H1 (cell line): ENCODE results near the gene VMO1. TPM values are rescaled to one million over a fixed set of nuclear protein-coding genes. Genes with fewer than 3 reads are reported as not detected.

Experiments used
- CTCF ChIA-PET: fragments of 300-600 bp; sonication (Branson Sonifier 250); formaldehyde crosslinking; loops from one replicate; lab custom pipeline; 2021; ENCODE audit not compliant: partially characterized antibody; lab: Charles Lee
- POLR2A ChIA-PET: fragments of 300-600 bp; sonication (Branson Sonifier 250); formaldehyde crosslinking; loops from one replicate; lab custom pipeline; 2021; ENCODE audit warnings: inconsistent platforms; ENCODE audit not compliant: partially characterized antibody; lab: Charles Lee
- DNase-seq, 2 experiments: peaks; one replicate each; pipeline versions ENCODE4 v3.0.0 to v3.0.0-alpha.2; 2010 to 2022; ENCODE audit warnings: low spot score in 2 of 2, low read depth in 1 of 2, mixed read lengths in 1 of 2
- FAIRE-seq: peaks from 2 replicates; lab custom pipeline; 2011; peaks lifted over from hg19 to GRCh38; lab: Jason Lieb, UNC
- H2AFZ ChIP-seq: 2 replicates; pipeline ENCODE4 v1.8.1; 2012; ENCODE audit warnings: low read length, inconsistent platforms
- H2AK5ac ChIP-seq: 2 replicates; pipeline ENCODE4 v1.6.1; 2013; ENCODE audit warnings: low read depth, low read length
- H2BK120ac ChIP-seq: replicated peaks from 2 replicates; pipeline ENCODE3; 2013; ENCODE audit warnings: low read depth, low read length, inconsistent platforms
- H2BK12ac ChIP-seq: 2 replicates; pipeline ENCODE4 v1.6.1; 2013; ENCODE audit warnings: low read depth, low read length
- H2BK15ac ChIP-seq: 2 replicates; pipeline ENCODE4 v1.6.1; 2013; ENCODE audit warnings: low read length
- H2BK20ac ChIP-seq: 2 replicates; pipeline ENCODE4 v1.6.1; 2013; ENCODE audit warnings: low read length
- H2BK5ac ChIP-seq: 2 replicates; pipeline ENCODE4 v1.6.1; 2013; ENCODE audit warnings: low read depth, low read length
- H3K14ac ChIP-seq: 2 replicates; pipeline ENCODE4 v1.6.1; 2013; ENCODE audit warnings: inconsistent platforms; ENCODE audit not compliant: insufficient read length
- H3K18ac ChIP-seq: 2 replicates; pipeline ENCODE4 v1.6.1; 2013; ENCODE audit warnings: low read length; ENCODE audit errors: extremely low read depth
- H3K23ac ChIP-seq: 2 replicates; pipeline ENCODE4 v1.6.1; 2013; ENCODE audit warnings: inconsistent platforms; ENCODE audit not compliant: insufficient read length
- H3K23me2 ChIP-seq: 2 replicates; pipeline ENCODE4 v1.6.1; 2013; ENCODE audit warnings: low read depth, low read length
- H3K27ac ChIP-seq: 2 replicates; pipeline ENCODE4 v1.6.1; 2011; ENCODE audit warnings: low read depth, low read length, inconsistent platforms
- H3K27me3 ChIP-seq, 4 experiments: replicated peaks in 1 of 4; 1 replicate in 1 of 4; 2 replicates in 3 of 4; pipeline versions ENCODE4 v1.6.1 to v1.8.1; 2011 to 2013; ENCODE audit warnings: low read length in 3 of 4, mild to moderate bottlenecking in 3 of 4, inconsistent platforms in 2 of 4, mixed read lengths in 2 of 4, moderate library complexity in 1 of 4; ENCODE audit not compliant: control insufficient read depth in 3 of 4, insufficient read depth in 3 of 4; ENCODE audit errors: extremely low read depth in 1 of 4
- H3K36me3 ChIP-seq, 4 experiments: 2 replicates each; pipeline versions ENCODE4 v1.6.1 to v1.8.1; 2011 to 2013; ENCODE audit warnings: mild to moderate bottlenecking in 4 of 4, low read length in 3 of 4, moderate library complexity in 2 of 4, control low read depth in 1 of 4, inconsistent platforms in 1 of 4; ENCODE audit not compliant: insufficient read depth in 4 of 4, control insufficient read depth in 2 of 4
- H3K4ac ChIP-seq: replicated peaks from 2 replicates; pipeline ENCODE3; 2013; ENCODE audit warnings: low read length, low read depth, mixed read lengths, inconsistent platforms; ENCODE audit not compliant: insufficient read length
- H3K4me1 ChIP-seq, 4 experiments: replicated peaks in 1 of 4; 1 replicate in 1 of 4; 2 replicates in 3 of 4; pipeline versions ENCODE4 v1.6.1 to v1.8.1; 2011 to 2013; ENCODE audit warnings: low read length in 3 of 4, inconsistent platforms in 2 of 4, mixed read lengths in 1 of 4; ENCODE audit not compliant: insufficient read depth in 4 of 4, control insufficient read depth in 3 of 4
- H3K4me2 ChIP-seq, 2 experiments: 2 replicates each; pipeline versions ENCODE4 v1.6.1 to v1.8.1; 2011 to 2013; ENCODE audit warnings: low read depth in 2 of 2, low read length in 2 of 2, control low read depth in 1 of 2, inconsistent platforms in 1 of 2, mild to moderate bottlenecking in 1 of 2; ENCODE audit not compliant: insufficient read depth in 1 of 2
- H3K4me3 ChIP-seq, 4 experiments: fragments of 200-600, 300-600 bp in 1 of 4; sonication (generic), shearing (Covaris generic), sonication (Bioruptor Twin) in 1 of 4; 2 replicates each; pipeline versions ENCODE4 v1.5.1 to v1.8.1; 2011 to 2016; ENCODE audit warnings: low read length in 4 of 4, low read depth in 3 of 4, control low read depth in 2 of 4, inconsistent platforms in 2 of 4, mild to moderate bottlenecking in 2 of 4, mixed read lengths in 1 of 4, moderate library complexity in 1 of 4; ENCODE audit not compliant: insufficient read depth in 2 of 4; ENCODE audit errors: extremely low read depth in 1 of 4
- H3K56ac ChIP-seq: replicated peaks from 2 replicates; pipeline ENCODE3; 2013; ENCODE audit warnings: low read depth, mild to moderate bottlenecking, mixed read lengths, low read length, inconsistent platforms; ENCODE audit not compliant: insufficient read length
- H3K79me1 ChIP-seq: 2 replicates; pipeline ENCODE4 v1.6.1; 2013; ENCODE audit warnings: low read depth, low read length, control low read depth
- H3K79me2 ChIP-seq, 2 experiments: 2 replicates each; pipeline versions ENCODE4 v1.6.1 to v1.8.1; 2012 to 2013; ENCODE audit warnings: low read length in 2 of 2, mild to moderate bottlenecking in 2 of 2, inconsistent platforms in 1 of 2; ENCODE audit not compliant: insufficient read depth in 2 of 2, control insufficient read depth in 1 of 2
- H3K9ac ChIP-seq, 4 experiments: replicated peaks in 1 of 4; 1 replicate in 1 of 4; 2 replicates in 3 of 4; pipeline versions ENCODE4 v1.6.1 to v1.8.1; 2011 to 2013; ENCODE audit warnings: low read depth in 3 of 4, low read length in 3 of 4, control low read depth in 2 of 4, mild to moderate bottlenecking in 2 of 4, moderate library complexity in 2 of 4, inconsistent platforms in 1 of 4; ENCODE audit errors: extremely low read depth in 1 of 4
- H3K9me3 ChIP-seq, 2 experiments: 2 replicates each; pipeline versions ENCODE4 v1.6.1 to v1.8.1; 2012 to 2013; ENCODE audit warnings: mild to moderate bottlenecking in 2 of 2, moderate library complexity in 2 of 2, control low read depth in 1 of 2, inconsistent platforms in 1 of 2, low read depth in 1 of 2, low read length in 1 of 2, mixed read lengths in 1 of 2; ENCODE audit not compliant: insufficient read depth in 2 of 2
- H4K20me1 ChIP-seq, 2 experiments: replicated peaks in 1 of 2; 2 replicates each; pipeline versions ENCODE3 to v1.8.1; 2011 to 2013; ENCODE audit warnings: inconsistent platforms in 2 of 2, low read length in 2 of 2, mild to moderate bottlenecking in 1 of 2; ENCODE audit not compliant: insufficient read depth in 2 of 2, control insufficient read depth in 1 of 2
- H4K5ac ChIP-seq: 2 replicates; pipeline ENCODE4 v1.6.1; 2013; ENCODE audit warnings: low read length, low read depth, mixed read lengths, inconsistent platforms; ENCODE audit not compliant: insufficient read length
- H4K8ac ChIP-seq: 2 replicates; pipeline ENCODE4 v1.8.0; 2013; ENCODE audit warnings: mild to moderate bottlenecking, moderate library complexity, low read length, inconsistent platforms; ENCODE audit not compliant: insufficient read depth; ENCODE audit errors: extremely low read depth
- H4K91ac ChIP-seq: replicated peaks from 2 replicates; pipeline ENCODE3; 2013; ENCODE audit warnings: low read length, mixed read lengths, inconsistent platforms; ENCODE audit not compliant: insufficient read length
- ASH2L ChIP-seq: fragments of 200-600, 300-600 bp; sonication (generic); IDR thresholded peaks from one replicate; pipeline ENCODE4 v1.7.1; 2017; ENCODE audit warnings: low read length
- HDAC2 ChIP-seq, 2 experiments: fragments of 300-600 bp in 1 of 2; sonication (generic) in 1 of 2; IDR thresholded peaks; 2 replicates each; pipeline ENCODE4 v1.6.1; 2011 to 2012; ENCODE audit warnings: low read depth in 2 of 2, low read length in 2 of 2, mild to moderate bottlenecking in 2 of 2, moderate library complexity in 2 of 2, borderline replicate concordance in 1 of 2, inconsistent platforms in 1 of 2
- JUN ChIP-seq: IDR thresholded peaks from 2 replicates; pipeline ENCODE4 v1.6.1; 2011; ENCODE audit warnings: low read depth, mild to moderate bottlenecking, improper control_type of control experiment, low read length
- KDM1A ChIP-seq: fragments of 200-600, 300-600 bp; sonication (generic); IDR thresholded peaks from 2 replicates; pipeline ENCODE4 v1.7.1; 2016; ENCODE audit warnings: mild to moderate bottlenecking, low read length, borderline replicate concordance
- PHF8 ChIP-seq: fragments of 200-600 bp; sonication (generic); conservative IDR thresholded peaks from 2 replicates; pipeline ENCODE4 v1.7.1; 2012; ENCODE audit warnings: low read depth, mild to moderate bottlenecking, inconsistent platforms, low read length, moderate library complexity
- SIX5 ChIP-seq: IDR thresholded peaks from 2 replicates; pipeline ENCODE4 v1.6.1; 2011; ENCODE audit warnings: mild to moderate bottlenecking, low read depth, low read length
- SP2 ChIP-seq: IDR thresholded peaks from 2 replicates; pipeline ENCODE4 v1.6.1; 2012; ENCODE audit warnings: mild to moderate bottlenecking, low read length, inconsistent platforms
- TBP ChIP-seq: IDR thresholded peaks from 2 replicates; pipeline ENCODE4 v1.6.1; 2011; ENCODE audit warnings: low read depth, low read length, improper control_type of control experiment
- TEAD4 ChIP-seq: IDR thresholded peaks from 2 replicates; pipeline ENCODE4 v1.6.1; 2012; ENCODE audit warnings: low read depth, low read length, inconsistent platforms, mixed read lengths
- YY1 ChIP-seq: IDR thresholded peaks from 2 replicates; pipeline ENCODE4 v1.6.1; 2011; ENCODE audit warnings: low read depth, mild to moderate bottlenecking, low read length
- WGBS, 2 experiments: shearing (Covaris generic) in 1 of 2; methylation state at CpG; one replicate each; pipeline versions ENCODE4 v1.1.6 to v1.1.7; 2013 to 2015; ENCODE audit warnings: low lambda C conversion rate in 2 of 2, mixed read lengths in 2 of 2, inconsistent platforms in 1 of 2, low coverage in 1 of 2, missing lambda C conversion rate in 1 of 2; ENCODE audit not compliant: insufficient replicate concordance in 2 of 2, insufficient coverage in 1 of 2, insufficient read length in 1 of 2; ENCODE audit errors: extremely low coverage in 1 of 2, missing lambda C conversion rate in 1 of 2; 5-methylcytosine and 5-hydroxymethylcytosine counted together
- polyA plus RNA-seq, 7 experiments: library from polyadenylated mRNA; depleted of rRNA in 3 of 7; stranded (reverse) in 5 of 7; unstranded in 2 of 7; fragments of >200 nt in 5 of 7; fragments of 200-250 nt in 2 of 7; gene quantifications; 1 replicate in 5 of 7; 2 replicates in 1 of 7; 4 replicates in 1 of 7; pipeline versions ENCODE4 v1.2.1 to v1.2.3, GENCODE V29; 2011 to 2013; ENCODE audit warnings: missing spikeins in 2 of 7, mixed read lengths in 2 of 7
- total RNA-seq: library from RNA; stranded (reverse); fragmentation: NEBNext Ultra II Directional; extraction: Animal tissue kit (Norgen Biotek cat#: 25700); gene quantifications from 2 replicates; pipeline ENCODE4 v1.2.1, GENCODE V29; 2021

VMO1 gene
- total and polyA plus RNA-seq, 2 of the 8 experiments (the other 6 are each of a cell fraction or from before 2014, with no cell fraction given) = 0.30 TPM; not detected in 1

- H2BK20ac ChIP-seq = no peak overlapping the region
- H3K23me2 ChIP-seq = no peaks in the 10 kb centered on the region
- DNase-seq = no peak
- H2BK15ac ChIP-seq = no peak overlapping the region
- no peak overlapping the region for H3K18ac ChIP-seq
- H3K27ac ChIP-seq = no peak overlapping the region
- no peaks in the 10 kb centered on the region for H3K4me1 ChIP-seq
- no peak overlapping the region for H3K23ac ChIP-seq
- no peak overlapping the region for H2BK12ac ChIP-seq
- H3K4me2 ChIP-seq = no peak overlapping the region
- POLR2A ChIA-PET = interaction anchor here (0.6 to 2.7 kb wide), 6 partner anchors 10 to 265 kb away, joined by 3 to 14 read pairs (median 3); partner anchors contain the start of genes MINK1 and PLD2
- no peak for FAIRE-seq
- no peak overlapping the region for H4K5ac ChIP-seq
- no peak overlapping the region for H2AFZ ChIP-seq
- H2AK5ac ChIP-seq = no peak overlapping the region
- H3K79me1 ChIP-seq = no peaks in the 10 kb centered on the region; the same call in 1 of the 2 replicates
- H3K14ac ChIP-seq = no peak overlapping the region
- H2BK120ac ChIP-seq = no peak overlapping the region
- H4K8ac ChIP-seq = no peak overlapping the region
- H4K20me1 ChIP-seq = peaks cover 3% of the 10 kb centered on the region in 2 experiments
- no peaks in the 10 kb centered on the region for H3K27me3 ChIP-seq
- no peaks in the 10 kb centered on the region for H3K9me3 ChIP-seq
- no peak overlapping the region for H2BK5ac ChIP-seq
- peaks cover 0 to 3% (median 1%) of the 10 kb centered on the region in 4 experiments; a peak in 4 of 8 replicates for H3K36me3 ChIP-seq
- no peak overlapping the region for H4K91ac ChIP-seq
- no peak overlapping the region for H3K4ac ChIP-seq
- H3K9ac ChIP-seq = no peak overlapping the region
- 85% methylated on average over 3 of the region's 3 CpGs; no CpG with 5 or more reads in 1 of the 2 experiments for WGBS, 2 experiments
- H3K79me2 ChIP-seq = no peaks in the 10 kb centered on the region
- CTCF ChIA-PET = interaction anchor here (1.1 to 2.5 kb wide), 8 partner anchors 15 to 133 kb away, joined by 3 to 10 read pairs (median 4); no protein-coding TSS in a partner anchor
- no peak overlapping the region for H3K56ac ChIP-seq
- H3K4me3 ChIP-seq = no peak overlapping the region
- no peak for TF ChIP-seq KDM1A
- TF ChIP-seq TEAD4 = no peak
- no peak for TF ChIP-seq SIX5
- TF ChIP-seq SP2 = no peak
- TF ChIP-seq YY1 = no peak
- no peak for TF ChIP-seq ASH2L
- TF ChIP-seq PHF8 = no peak
- TF ChIP-seq JUN = no peak
- no peak for TF ChIP-seq TBP
- no peak for TF ChIP-seq HDAC2 (IDR thresholded peaks at IDR 0.05; ENCODE audit: borderline replicate concordance in 1 of 2, low read depth in 2 of 2, low read length in 2 of 2)
These were observed 36.7 kb upstream of the VMO1 start for GRCh38 chr17:4822835-4823234.
